ENCODE results near the gene ZNF341.

Gene ZNF341

GRCh38 chr20:33703498-33704137, 28.2 kb upstream of the ZNF341 start:
- DNase-seq = no peak

- DNase-seq = no peak
Measured at GRCh38 chr20:33704197-33704924, 27.4 kb upstream of the ZNF341 start.

- no peak for DNase-seq
Measured at GRCh38 chr20:33707668-33708067, 24.1 kb upstream of the ZNF341 start.

GRCh38 chr20:33709398-33709797, 22.4 kb upstream of the ZNF341 start:
- no peak for DNase-seq

GRCh38 chr20:33709905-33710541, 21.8 kb upstream of the ZNF341 start:
- DNase-seq = no peak

GRCh38 chr20:33710681-33711445, 20.9 kb upstream of the ZNF341 start:
- DNase-seq = no peak

- no peak for DNase-seq
Measured at GRCh38 chr20:33711446-33711738, 20.4 kb upstream of the ZNF341 start.

- DNase-seq = no peak
Measured at GRCh38 chr20:33713865-33714367, 17.9 kb upstream of the ZNF341 start.

GRCh38 chr20:33716498-33716897, 15.3 kb upstream of the ZNF341 start:
- DNase-seq = no peak

GRCh38 chr20:33719277-33719988, 12.4 kb upstream of the ZNF341 start:
- no peak for DNase-seq

- DNase-seq = peak; percentile 97
Measured at GRCh38 chr20:33719989-33720709, 11.6 kb upstream of the ZNF341 start, which contains the start of gene PXMP4. PXMP4 (minus strand) TSS chr20:33720310; CDS start chr20:33720207, 103 bp downstream.

GRCh38 chr20:33721391-33722140, 10.2 kb upstream of the ZNF341 start:
- DNase-seq = no peak

GRCh38 chr20:33724439-33725094, 7.2 kb upstream of the ZNF341 start:
- peak; percentile 1 for DNase-seq

GRCh38 chr20:33725607-33726264, 6.1 kb upstream of the ZNF341 start:
- DNase-seq = no peak

GRCh38 chr20:33727115-33727479, 4.7 kb upstream of the ZNF341 start:
- DNase-seq = no peak

- DNase-seq = no peak
Measured at GRCh38 chr20:33727806-33728205, 4.0 kb upstream of the ZNF341 start.

GRCh38 chr20:33728463-33728862, 3.3 kb upstream of the ZNF341 start:
- no peak for DNase-seq

GRCh38 chr20:33729101-33729500, 2.7 kb upstream of the ZNF341 start:
- DNase-seq = no peak

- DNase-seq = no peak
Measured at GRCh38 chr20:33730946-33731692, 677 bp upstream of the ZNF341 start.

All from CD4-positive, alpha-beta T cell treated with Interleukin-21 for 1 hour (primary cell).